BLaER1 (cell line): ENCODE measurements around the gene SYNGR1.

Experiments used
- H3K27ac ChIP-seq: shearing (Covaris generic); formaldehyde crosslinking; 2 replicates; pipeline ENCODE4 v1.8.1; 2022
- H3K27me3 ChIP-seq: shearing (Covaris generic); formaldehyde crosslinking; 2 replicates; pipeline ENCODE4 v1.8.1; 2022
- H3K36me3 ChIP-seq: shearing (Covaris generic); formaldehyde crosslinking; 2 replicates; pipeline ENCODE4 v1.8.1; 2022
- H3K4me1 ChIP-seq: shearing (Covaris generic); formaldehyde crosslinking; 2 replicates; pipeline ENCODE4 v1.8.1; 2022
- H3K4me2 ChIP-seq: shearing (Covaris generic); formaldehyde crosslinking; 2 replicates; pipeline ENCODE4 v1.8.1; 2022
- H3K4me3 ChIP-seq: shearing (Covaris generic); formaldehyde crosslinking; 2 replicates; pipeline ENCODE4 v1.8.1; 2022
- H3K9ac ChIP-seq: shearing (Covaris generic); formaldehyde crosslinking; 2 replicates; pipeline ENCODE4 v1.8.1; 2022
- H3K9me3 ChIP-seq: shearing (Covaris generic); formaldehyde crosslinking; 2 replicates; pipeline ENCODE4 v1.8.1; 2022
- H4K20me1 ChIP-seq: shearing (Covaris generic); formaldehyde crosslinking; 2 replicates; pipeline ENCODE4 v1.8.1; 2022
- Cebpa-rat ChIP-seq: shearing (Covaris generic); IDR thresholded peaks from 2 replicates; pipeline ENCODE4 v1.8.1; 2022

Gene SYNGR1

DNA sequence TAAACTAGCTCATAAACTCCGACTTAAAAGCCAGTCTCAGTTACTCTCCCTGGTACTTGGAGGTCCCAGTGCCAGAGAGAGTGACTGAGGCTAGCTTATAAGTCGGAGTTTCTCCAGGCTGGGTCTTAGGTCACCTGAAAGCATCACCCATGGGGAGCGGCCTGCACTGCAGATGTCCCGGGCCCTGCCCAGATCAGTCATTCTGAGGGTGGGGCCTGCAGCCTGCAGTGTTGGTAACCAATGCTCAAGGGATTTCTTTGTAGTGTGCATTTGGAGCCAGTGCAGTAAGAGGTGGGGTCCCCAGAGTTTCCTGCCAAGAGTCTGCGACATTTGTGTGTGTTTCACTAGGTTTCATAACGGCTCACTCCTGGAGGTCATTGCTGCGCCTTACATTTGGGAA, 64.6 kb downstream of the SYNGR1 start:
- no peaks in the 10 kb centered on the region for H3K9me3 ChIP-seq
- no peaks in the 10 kb centered on the region for H4K20me1 ChIP-seq
- H3K4me2 ChIP-seq: peak overlapping the region; percentile 84
- H3K9ac ChIP-seq: peak overlapping the region; percentile 48; the same call in 1 of the 2 replicates
- peak overlapping the region; percentile 75 for H3K27ac ChIP-seq
- H3K4me3 ChIP-seq: peak overlapping the region; percentile 29
- peaks cover 46% of the 10 kb centered on the region for H3K36me3 ChIP-seq
- H3K27me3 ChIP-seq: no peaks in the 10 kb centered on the region
- H3K4me1 ChIP-seq: peaks cover 97% of the 10 kb centered on the region
- no peak for TF ChIP-seq Cebpa-rat

DNA sequence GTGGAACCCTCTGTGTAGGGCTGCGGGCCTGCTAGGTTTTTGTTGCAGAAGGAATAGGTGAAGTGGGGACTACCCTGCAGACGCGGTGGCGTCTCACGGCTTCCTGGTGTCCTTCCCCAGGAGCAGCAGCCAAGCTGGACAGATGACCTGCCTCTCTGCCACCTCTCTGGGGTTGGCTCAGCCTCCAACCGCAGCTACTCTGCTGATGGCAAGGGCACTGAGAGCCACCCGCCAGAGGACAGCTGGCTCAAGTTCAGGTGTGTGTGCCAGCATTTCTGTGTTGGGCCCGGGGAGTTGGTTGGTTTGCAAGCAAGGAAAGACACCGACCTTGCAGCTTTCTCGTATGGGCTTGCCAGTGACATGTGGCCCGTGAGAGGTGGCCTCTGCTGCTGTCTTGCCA, 65.1 kb downstream of the SYNGR1 start:
- peak overlapping the region; percentile 75 for H3K27ac ChIP-seq
- no peak for TF ChIP-seq Cebpa-rat
- H4K20me1 ChIP-seq: no peaks in the 10 kb centered on the region
- peaks cover 51% of the 10 kb centered on the region for H3K36me3 ChIP-seq
- H3K4me2 ChIP-seq: peak overlapping the region; percentile 84
- peaks cover 97% of the 10 kb centered on the region for H3K4me1 ChIP-seq
- H3K9me3 ChIP-seq: no peaks in the 10 kb centered on the region
- peak overlapping the region; percentile 48 for H3K9ac ChIP-seq
- H3K4me3 ChIP-seq: peak overlapping the region; percentile 29
- no peaks in the 10 kb centered on the region for H3K27me3 ChIP-seq

DNA sequence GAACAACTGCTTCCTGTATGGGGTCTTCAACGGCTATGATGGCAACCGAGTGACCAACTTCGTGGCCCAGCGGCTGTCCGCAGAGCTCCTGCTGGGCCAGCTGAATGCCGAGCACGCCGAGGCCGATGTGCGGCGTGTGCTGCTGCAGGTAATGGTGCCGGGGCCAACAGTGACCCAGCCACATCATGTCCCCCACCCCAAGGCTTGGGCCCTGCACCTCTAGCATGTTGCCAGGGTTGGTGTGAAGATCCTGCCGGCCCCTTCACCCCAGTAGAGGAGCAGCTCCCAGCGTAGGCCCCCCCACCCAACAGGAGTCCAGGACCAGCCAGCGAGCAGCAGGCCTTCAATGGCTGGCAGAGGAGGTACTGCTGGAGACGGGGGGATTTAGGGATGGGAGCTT, 65.7 kb downstream of the SYNGR1 start:
- Histone ChIP-seq H3K27me3 (no peaks in the 10 kb centered on the region), H3K4me2 (peak overlapping the region; percentile 84)

GRCh38 chr22:39416319-39416718, 66.5 kb downstream of the SYNGR1 start:
- no peak for TF ChIP-seq Cebpa-rat
- Histone ChIP-seq H3K36me3 (peaks cover 65% of the 10 kb centered on the region), H3K9ac (0 out of 2 replicates have a peak overlapping the region, but pooled peaks have one; percentile 12), H3K9me3 (no peaks in the 10 kb centered on the region), H4K20me1 (no peaks in the 10 kb centered on the region), H3K4me3 (no peak overlapping the region), H3K4me2 (0 out of 2 replicates have a peak overlapping the region, but pooled peaks have one; percentile 84), H3K27me3 (no peaks in the 10 kb centered on the region), H3K27ac (0 out of 2 replicates have a peak overlapping the region, but pooled peaks have one; percentile 75), H3K4me1 (peaks cover 88% of the 10 kb centered on the region)

More for the DNA sequence above, 65.7 kb downstream of the SYNGR1 start:
- peaks cover 57% of the 10 kb centered on the region for H3K36me3 ChIP-seq
- peak overlapping the region; percentile 48; the same call in 1 of the 2 replicates for H3K9ac ChIP-seq
- H3K9me3 ChIP-seq: no peaks in the 10 kb centered on the region
- peaks cover 96% of the 10 kb centered on the region for H3K4me1 ChIP-seq
- no peak for TF ChIP-seq Cebpa-rat
- no peak overlapping the region for H3K4me3 ChIP-seq
- no peaks in the 10 kb centered on the region for H4K20me1 ChIP-seq
- peak overlapping the region; percentile 75 for H3K27ac ChIP-seq

GRCh38 chr22:39417641-39418040, 67.8 kb downstream of the SYNGR1 start:
- no peaks in the 10 kb centered on the region for H3K27me3 ChIP-seq
- H4K20me1 ChIP-seq: no peaks in the 10 kb centered on the region
- H3K4me1 ChIP-seq: peaks cover 75% of the 10 kb centered on the region
- H3K4me3 ChIP-seq: no peak overlapping the region
- no peak overlapping the region for H3K27ac ChIP-seq
- H3K4me2 ChIP-seq: peak overlapping the region; percentile 72; the same call in 1 of the 2 replicates
- TF ChIP-seq Cebpa-rat: no peak
- H3K36me3 ChIP-seq: peaks cover 79% of the 10 kb centered on the region
- no peak overlapping the region for H3K9ac ChIP-seq
- no peaks in the 10 kb centered on the region for H3K9me3 ChIP-seq

DNA sequence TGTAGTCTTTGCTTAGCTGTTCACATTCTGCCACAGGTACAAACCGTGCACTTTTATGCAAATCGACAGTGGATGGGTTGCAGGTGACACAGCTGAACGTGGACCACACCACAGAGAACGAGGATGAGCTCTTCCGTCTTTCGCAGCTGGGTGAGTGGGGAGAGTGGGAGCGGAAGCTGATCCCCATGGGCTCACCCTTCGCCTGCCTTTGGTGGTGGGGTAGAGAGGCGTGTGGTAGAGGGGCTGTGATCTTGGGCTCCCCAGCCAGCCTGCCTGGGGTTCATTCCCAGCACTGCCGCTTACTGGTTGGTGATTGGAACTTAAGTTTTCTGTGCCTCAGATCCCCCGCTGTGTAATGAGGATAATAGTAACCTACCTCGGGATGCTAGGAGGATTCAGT, 68.9 kb downstream of the SYNGR1 start:
- Histone ChIP-seq H3K27me3 (no peaks in the 10 kb centered on the region), H3K4me1 (peaks cover 64% of the 10 kb centered on the region), H3K9ac (no peak overlapping the region; the same call in 1 of the 2 replicates), H3K4me2 (peak overlapping the region; percentile 72), H3K27ac (peak overlapping the region; percentile 57), H3K4me3 (no peak overlapping the region), H3K9me3 (no peaks in the 10 kb centered on the region), H3K36me3 (peaks cover 84% of the 10 kb centered on the region), H4K20me1 (no peaks in the 10 kb centered on the region)
- TF ChIP-seq Cebpa-rat: no peak

DNA sequence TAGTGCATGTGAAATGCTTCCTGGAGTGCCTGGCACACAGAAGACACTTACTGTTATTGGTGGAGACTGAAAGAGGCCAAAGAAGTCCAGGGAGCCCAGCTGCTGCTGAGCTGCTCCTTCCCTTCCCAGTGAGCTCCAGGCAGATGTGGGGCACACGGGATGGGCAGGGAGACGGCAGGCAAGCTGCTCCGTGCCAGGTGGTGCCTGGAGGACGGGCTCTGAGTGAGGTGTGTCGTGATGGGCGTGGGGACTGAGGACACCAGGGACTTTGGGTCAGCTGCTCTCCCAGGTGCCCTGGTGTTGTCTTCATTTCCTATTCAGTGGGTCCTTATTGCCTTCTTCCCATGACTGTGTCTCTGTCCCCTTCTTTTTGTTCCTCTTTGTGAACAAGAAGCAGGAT, 69.3 kb downstream of the SYNGR1 start:
- Histone ChIP-seq H4K20me1 (no peaks in the 10 kb centered on the region), H3K9me3 (no peaks in the 10 kb centered on the region), H3K9ac (no peak overlapping the region; the same call in 1 of the 2 replicates), H3K36me3 (peaks cover 88% of the 10 kb centered on the region), H3K27ac (peak overlapping the region; percentile 57), H3K4me1 (peaks cover 60% of the 10 kb centered on the region), H3K27me3 (no peaks in the 10 kb centered on the region), H3K4me3 (no peak overlapping the region), H3K4me2 (peak overlapping the region; percentile 72)
- TF ChIP-seq Cebpa-rat: no peak

DNA sequence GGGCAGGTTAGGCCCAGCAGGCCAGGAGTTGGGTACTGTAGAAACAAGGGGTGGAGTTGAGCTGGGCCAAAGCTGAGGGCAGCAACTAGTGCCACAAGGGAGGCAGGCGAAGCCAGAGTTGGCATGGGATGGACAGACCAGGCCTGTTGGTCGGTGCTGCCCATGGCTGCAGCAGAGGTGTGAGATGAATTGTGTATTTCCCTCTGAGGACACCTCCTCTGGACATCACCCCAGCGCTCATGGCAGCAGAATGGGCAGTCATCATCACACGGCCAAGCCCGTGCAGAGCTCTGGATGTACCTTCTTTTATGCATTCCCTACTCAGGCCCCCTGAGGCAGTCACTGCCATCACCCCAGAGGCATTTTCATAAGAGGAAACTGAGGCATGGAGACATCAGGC, 70.1 kb downstream of the SYNGR1 start:
- Histone ChIP-seq H3K9me3 (no peaks in the 10 kb centered on the region), H3K27ac (peak overlapping the region; percentile 57), H3K4me1 (peaks cover 52% of the 10 kb centered on the region), H3K4me3 (no peak overlapping the region), H3K36me3 (peaks cover 94% of the 10 kb centered on the region), H3K4me2 (peak overlapping the region; percentile 72), H3K27me3 (no peaks in the 10 kb centered on the region), H3K9ac (no peak overlapping the region), H4K20me1 (no peaks in the 10 kb centered on the region)
- TF ChIP-seq Cebpa-rat: no peak

GRCh38 chr22:39421691-39422090, 71.9 kb downstream of the SYNGR1 start:
- Histone ChIP-seq H3K4me3 (no peak overlapping the region), H3K4me1 (peaks cover 34% of the 10 kb centered on the region), H3K27ac (no peak overlapping the region), H3K9ac (no peak overlapping the region), H3K4me2 (no peak overlapping the region), H3K9me3 (no peaks in the 10 kb centered on the region), H3K27me3 (no peaks in the 10 kb centered on the region), H4K20me1 (no peaks in the 10 kb centered on the region), H3K36me3 (peaks cover 93% of the 10 kb centered on the region)
- TF ChIP-seq Cebpa-rat: no peak

GRCh38 chr22:39422101-39422500, 72.3 kb downstream of the SYNGR1 start:
- Histone ChIP-seq H4K20me1 (no peaks in the 10 kb centered on the region), H3K9ac (no peak overlapping the region), H3K36me3 (peaks cover 93% of the 10 kb centered on the region), H3K4me1 (peaks cover 31% of the 10 kb centered on the region), H3K4me3 (no peak overlapping the region), H3K27ac (no peak overlapping the region), H3K9me3 (no peaks in the 10 kb centered on the region), H3K27me3 (no peaks in the 10 kb centered on the region), H3K4me2 (no peak overlapping the region)
- TF ChIP-seq Cebpa-rat: no peak

DNA sequence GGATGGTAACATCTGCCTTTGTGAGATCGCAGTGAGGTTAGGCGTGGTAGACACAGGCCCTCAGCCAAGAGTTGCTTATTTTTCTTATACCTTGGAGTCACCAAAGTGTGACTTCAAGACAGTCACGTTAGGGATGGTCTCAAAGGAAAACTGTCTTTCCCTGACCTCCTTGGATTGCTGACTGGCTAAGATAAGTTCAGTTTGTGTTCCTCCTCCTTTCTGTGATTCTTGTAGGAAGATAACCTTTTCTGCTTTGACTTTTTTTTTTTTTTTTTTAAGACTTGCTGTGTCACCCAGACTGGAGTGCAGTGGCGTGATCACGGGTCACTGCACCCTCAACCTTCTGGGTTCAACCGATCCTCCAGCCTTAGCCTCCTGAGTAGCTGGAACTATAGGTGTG, 72.9 kb downstream of the SYNGR1 start:
- Histone ChIP-seq H3K9me3 (no peaks in the 10 kb centered on the region), H3K27ac (no peak overlapping the region), H3K4me3 (no peak overlapping the region), H3K4me1 (peaks cover 27% of the 10 kb centered on the region), H3K27me3 (no peaks in the 10 kb centered on the region), H4K20me1 (no peaks in the 10 kb centered on the region), H3K36me3 (peaks cover 93% of the 10 kb centered on the region), H3K9ac (no peak overlapping the region), H3K4me2 (no peak overlapping the region)
- no peak for TF ChIP-seq Cebpa-rat
